ENCODE measurements around the gene C2orf92.
A peak's percentile ranks its signal among the peaks of the same experiment; 100 is the strongest.

Gene C2orf92

GRCh38 chr2:97663626-97663961 is 5.9 kb upstream of the C2orf92 start:
- H3K79me2 ChIP-seq (ENCODE audit: insufficient read depth, low read length) = peaks cover 42% of the 10 kb centered on the region
- DNase-seq (no peak), ATAC-seq (ENCODE audit: insufficient read depth, low read depth) (peak; percentile 22; the same call in 1 of the 3 replicates)
- TF ChIP-seq CTCF (IDR thresholded peaks at IDR 0.05; ENCODE audit: borderline replicate concordance, extremely low read depth, low read length, poor library complexity, severe bottlenecking) = no peak
- TF ChIP-seq EZH2 (IDR thresholded peaks at IDR 0.05; ENCODE audit: borderline replicate concordance, low read depth, low read length, severe bottlenecking) = no peak
- H3K4me3 ChIP-seq (ENCODE audit: low read depth in 1 of 2, low read length in 2 of 2) = peak overlapping the region; percentile 28 to 60
- H3K4me2 ChIP-seq (ENCODE audit: insufficient read depth, low read length) = peak overlapping the region; percentile 74
- H3K4me1 ChIP-seq (ENCODE audit: insufficient read depth, low read length) = peaks cover 34% of the 10 kb centered on the region
- no peaks in the 10 kb centered on the region for H3K27me3 ChIP-seq (ENCODE audit: insufficient read depth, low read length, poor library complexity)
- H3K9me3 ChIP-seq (ENCODE audit: insufficient read depth, low read length, severe bottlenecking) = no peaks in the 10 kb centered on the region
- H3K27ac ChIP-seq (ENCODE audit: low read length) = peak overlapping the region; percentile 69
- H4K20me1 ChIP-seq (ENCODE audit: insufficient read depth, low read length) = peaks cover 36% of the 10 kb centered on the region
- peak overlapping the region; percentile 61 for H3K9ac ChIP-seq (ENCODE audit: low read depth, low read length)
- H3K36me3 ChIP-seq (ENCODE audit: insufficient read depth, low read length) = peaks cover 35% of the 10 kb centered on the region
- H2AFZ ChIP-seq (ENCODE audit: low read depth, low read length) = peak overlapping the region; percentile 53

- H2AFZ ChIP-seq (ENCODE audit: low read depth, low read length) = peak within 1 kb of the TSS; percentile 71
- no peaks in the 10 kb centered on the region for H3K27me3 ChIP-seq (ENCODE audit: insufficient read depth, low read length, poor library complexity)
- H3K27ac ChIP-seq (ENCODE audit: low read length) = peak within 1 kb of the TSS; percentile 86
- peaks cover 31% of the 10 kb centered on the region for H4K20me1 ChIP-seq (ENCODE audit: insufficient read depth, low read length)
- peaks cover 30% of the 10 kb centered on the region for H3K36me3 ChIP-seq (ENCODE audit: insufficient read depth, low read length)
- DNase-seq (peak; percentile 99), ATAC-seq (ENCODE audit: insufficient read depth, low read depth) (peak; percentile 87)
- peak within 1 kb of the TSS; percentile 85 for H3K9ac ChIP-seq (ENCODE audit: low read depth, low read length)
- peak within 1 kb of the TSS; percentile 60 to 66 for H3K4me3 ChIP-seq (ENCODE audit: low read depth in 1 of 2, low read length in 2 of 2)
- peak within 1 kb of the TSS; percentile 74 for H3K4me2 ChIP-seq (ENCODE audit: insufficient read depth, low read length)
- TF ChIP-seq CTCF (IDR thresholded peaks at IDR 0.05; ENCODE audit: borderline replicate concordance, extremely low read depth, low read length, poor library complexity, severe bottlenecking) = peak; percentile 58
- TF ChIP-seq EZH2 (IDR thresholded peaks at IDR 0.05; ENCODE audit: borderline replicate concordance, low read depth, low read length, severe bottlenecking) = no peak
- peaks cover 42% of the 10 kb centered on the region for H3K79me2 ChIP-seq (ENCODE audit: insufficient read depth, low read length)
- H3K9me3 ChIP-seq (ENCODE audit: insufficient read depth, low read length, severe bottlenecking) = no peaks in the 10 kb centered on the region
- peaks cover 34% of the 10 kb centered on the region for H3K4me1 ChIP-seq (ENCODE audit: insufficient read depth, low read length)
These were observed 5.4 kb upstream of the C2orf92 start, which contains the start of gene ACTR1B for GRCh38 chr2:97663962-97664635. ACTR1B (minus strand) TSS chr2:97664044; CDS start chr2:97663890, 154 bp downstream.

- H3K4me3 ChIP-seq (ENCODE audit: low read depth in 1 of 2, low read length in 2 of 2) = peak overlapping the region; percentile 60 to 66
- ATAC-seq (ENCODE audit: insufficient read depth, low read depth) = no peak
- peak overlapping the region; percentile 85 for H3K9ac ChIP-seq (ENCODE audit: low read depth, low read length)
- peaks cover 26% of the 10 kb centered on the region for H4K20me1 ChIP-seq (ENCODE audit: insufficient read depth, low read length)
- peak overlapping the region; percentile 71 for H2AFZ ChIP-seq (ENCODE audit: low read depth, low read length)
- H3K27me3 ChIP-seq (ENCODE audit: insufficient read depth, low read length, poor library complexity) = no peaks in the 10 kb centered on the region
- no peak for DNase-seq
- peaks cover 25% of the 10 kb centered on the region for H3K36me3 ChIP-seq (ENCODE audit: insufficient read depth, low read length)
- no peaks in the 10 kb centered on the region for H3K9me3 ChIP-seq (ENCODE audit: insufficient read depth, low read length, severe bottlenecking)
- H3K4me1 ChIP-seq (ENCODE audit: insufficient read depth, low read length) = peaks cover 34% of the 10 kb centered on the region
- H3K4me2 ChIP-seq (ENCODE audit: insufficient read depth, low read length) = peak overlapping the region; percentile 74
- no peak for TF ChIP-seq EZH2 (IDR thresholded peaks at IDR 0.05; ENCODE audit: borderline replicate concordance, low read depth, low read length, severe bottlenecking)
- no peak for TF ChIP-seq CTCF (IDR thresholded peaks at IDR 0.05; ENCODE audit: borderline replicate concordance, extremely low read depth, low read length, poor library complexity, severe bottlenecking)
- H3K79me2 ChIP-seq (ENCODE audit: insufficient read depth, low read length) = peaks cover 41% of the 10 kb centered on the region
- H3K27ac ChIP-seq (ENCODE audit: low read length) = peak overlapping the region; percentile 86
These were observed 4.9 kb upstream of the C2orf92 start for GRCh38 chr2:97664636-97664970.

Data from DND-41 (cell line).